Measurements from ENCODE around the gene TOGARAM2.

DNA sequence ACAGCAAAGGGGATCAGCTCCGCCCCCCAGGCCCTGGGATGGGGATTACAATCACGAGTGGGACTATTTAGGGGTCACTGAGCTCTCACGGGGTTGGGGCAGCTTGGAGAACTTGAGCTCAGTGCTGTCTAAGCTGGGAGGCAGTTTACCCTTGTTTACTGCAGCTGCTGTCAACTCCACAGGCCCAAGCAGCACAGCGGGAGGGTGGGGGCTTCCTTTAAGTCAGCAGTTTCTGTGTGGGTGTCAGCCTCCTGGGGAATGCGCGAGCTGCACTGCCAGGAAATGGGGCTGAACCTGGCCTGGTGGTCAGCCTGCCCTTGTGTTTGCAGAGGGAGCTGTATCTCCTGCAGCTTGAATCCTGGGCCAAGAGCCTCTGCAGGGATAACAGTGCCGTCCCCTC, 29.8 kb downstream of the TOGARAM2 start:
- no peak for TF ChIP-seq ZNF274 (IDR thresholded peaks at IDR 0.05; ENCODE audit: low read depth, low read length)
- no peak for TF ChIP-seq SUZ12 (IDR thresholded peaks at IDR 0.05; ENCODE audit: extremely low read depth, insufficient read depth, insufficient read length)
- no peak for TF ChIP-seq YY1 (IDR thresholded peaks at IDR 0.05; ENCODE audit: insufficient read depth, insufficient read length)
